ENCODE measurements around the gene MRPL2. TPM values are rescaled to one million over a fixed set of nuclear protein-coding genes. Genes with fewer than 3 reads are reported as not detected.
A peak's percentile ranks its signal among the peaks of the same experiment; 100 is the strongest.

The MRPL2 gene
- 10 to 100 TPM; 19.1 to 52.3 TPM for total RNA-seq

GRCh38 chr6:43059168-43060033 lies at the start of gene MRPL2, which contains the start of gene KLC4:
Gene MRPL2 (minus strand): TSS chr6:43059434. CDS start chr6:43059381, 53 bp downstream.
Gene KLC4 (plus strand): TSS chr6:43059631. CDS start chr6:43061336, 1,705 bp downstream.
- intact Hi-C loops (cut with DNase I) = loop anchor here (10.0 kb wide), 1 partner anchor 45 kb away; the partner anchor contains the start of genes KLHDC3 and MEA1
- peaks cover 0 to 6% of the 10 kb centered on the region in 2 donors for H3K36me3 ChIP-seq
- TF ChIP-seq, protein P1, sequence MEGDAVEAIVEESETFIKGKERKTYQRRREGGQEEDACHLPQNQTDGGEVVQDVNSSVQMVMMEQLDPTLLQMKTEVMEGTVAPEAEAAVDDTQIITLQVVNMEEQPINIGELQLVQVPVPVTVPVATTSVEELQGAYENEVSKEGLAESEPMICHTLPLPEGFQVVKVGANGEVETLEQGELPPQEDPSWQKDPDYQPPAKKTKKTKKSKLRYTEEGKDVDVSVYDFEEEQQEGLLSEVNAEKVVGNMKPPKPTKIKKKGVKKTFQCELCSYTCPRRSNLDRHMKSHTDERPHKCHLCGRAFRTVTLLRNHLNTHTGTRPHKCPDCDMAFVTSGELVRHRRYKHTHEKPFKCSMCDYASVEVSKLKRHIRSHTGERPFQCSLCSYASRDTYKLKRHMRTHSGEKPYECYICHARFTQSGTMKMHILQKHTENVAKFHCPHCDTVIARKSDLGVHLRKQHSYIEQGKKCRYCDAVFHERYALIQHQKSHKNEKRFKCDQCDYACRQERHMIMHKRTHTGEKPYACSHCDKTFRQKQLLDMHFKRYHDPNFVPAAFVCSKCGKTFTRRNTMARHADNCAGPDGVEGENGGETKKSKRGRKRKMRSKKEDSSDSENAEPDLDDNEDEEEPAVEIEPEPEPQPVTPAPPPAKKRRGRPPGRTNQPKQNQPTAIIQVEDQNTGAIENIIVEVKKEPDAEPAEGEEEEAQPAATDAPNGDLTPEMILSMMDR (IDR thresholded peaks at IDR 0.05) = peak in 1 of 4 experiments; percentile 28
- TF ChIP-seq POLR2A (IDR thresholded peaks at IDR 0.05) = peak; percentile 75
- TF ChIP-seq POLR2AphosphoS5 (IDR thresholded peaks at IDR 0.05) = peak; percentile 97

DNA sequence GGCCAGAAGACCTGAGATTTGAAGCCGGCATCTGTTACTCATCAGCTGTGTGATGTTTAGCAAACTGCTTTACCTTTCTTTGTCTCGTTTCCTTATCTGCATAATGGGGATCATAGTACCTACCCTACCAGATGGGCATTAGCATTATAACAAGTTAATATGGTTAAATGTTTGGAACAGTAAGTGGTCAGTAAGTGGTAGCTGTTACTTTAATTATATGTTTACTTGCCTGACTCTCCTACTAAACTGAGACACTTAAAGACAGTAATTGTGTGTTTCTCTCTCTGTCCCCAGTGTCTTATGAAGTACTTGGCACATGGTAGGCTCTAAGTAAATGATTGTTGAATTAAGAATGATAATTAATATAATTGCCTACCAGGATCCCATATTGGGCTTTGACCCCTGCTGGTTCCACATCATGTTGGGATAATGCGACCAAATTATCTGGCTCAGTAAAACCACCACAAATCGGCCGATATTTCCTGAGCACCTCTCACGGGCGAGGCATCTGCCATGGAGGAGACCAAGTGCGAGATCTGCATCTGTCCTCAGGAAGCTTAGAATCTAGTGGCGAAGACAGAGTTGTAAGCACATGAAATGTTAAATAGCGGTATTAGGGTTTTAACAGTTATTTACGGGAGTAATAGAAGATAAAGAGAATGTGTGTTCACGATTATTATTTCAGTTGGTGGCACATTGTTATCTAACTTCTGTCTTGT lies 48.3 kb upstream of the MRPL2 start:
- Histone ChIP-seq H3K27me3 (replicated peaks; ENCODE audit: insufficient read depth) (no peaks in the 10 kb centered on the region), H3K27ac (no peak overlapping the region), H3K36me3 (no peaks in the 10 kb centered on the region), H3K4me3 (no peak overlapping the region), H3K4me1 (replicated peaks) (no peaks in the 10 kb centered on the region), H3K9me3 (no peaks in the 10 kb centered on the region)
- TF ChIP-seq POLR2A (IDR thresholded peaks at IDR 0.05) (no peak), POLR2AphosphoS5 (IDR thresholded peaks at IDR 0.05) (no peak)
- TF ChIP-seq, protein P1 (IDR thresholded peaks at IDR 0.05) = no peak
- intact Hi-C loops (cut with DNase I) = no loop called here
- DNase-seq (ENCODE audit: low spot score) = no peak
- 96% methylated on average over 12 of the region's 12 CpGs for WGBS

More at GRCh38 chr6:43059168-43060033, at the start of gene MRPL2, which contains the start of gene KLC4:
- Histone ChIP-seq H3K4me3 (peak within 1 kb of the TSS; percentile 62 to 91), H3K9me3 (no peaks in the 10 kb centered on the region), H3K4me1 (replicated peaks) (peaks cover 16% of the 10 kb centered on the region), H3K27ac (peak within 1 kb of the TSS; percentile 92), H3K27me3 (replicated peaks; ENCODE audit: insufficient read depth) (no peaks in the 10 kb centered on the region)
- peak; percentile 99 for DNase-seq (ENCODE audit: low spot score)
- under 1% methylated on average over 64 of the region's 64 CpGs for WGBS

DNA sequence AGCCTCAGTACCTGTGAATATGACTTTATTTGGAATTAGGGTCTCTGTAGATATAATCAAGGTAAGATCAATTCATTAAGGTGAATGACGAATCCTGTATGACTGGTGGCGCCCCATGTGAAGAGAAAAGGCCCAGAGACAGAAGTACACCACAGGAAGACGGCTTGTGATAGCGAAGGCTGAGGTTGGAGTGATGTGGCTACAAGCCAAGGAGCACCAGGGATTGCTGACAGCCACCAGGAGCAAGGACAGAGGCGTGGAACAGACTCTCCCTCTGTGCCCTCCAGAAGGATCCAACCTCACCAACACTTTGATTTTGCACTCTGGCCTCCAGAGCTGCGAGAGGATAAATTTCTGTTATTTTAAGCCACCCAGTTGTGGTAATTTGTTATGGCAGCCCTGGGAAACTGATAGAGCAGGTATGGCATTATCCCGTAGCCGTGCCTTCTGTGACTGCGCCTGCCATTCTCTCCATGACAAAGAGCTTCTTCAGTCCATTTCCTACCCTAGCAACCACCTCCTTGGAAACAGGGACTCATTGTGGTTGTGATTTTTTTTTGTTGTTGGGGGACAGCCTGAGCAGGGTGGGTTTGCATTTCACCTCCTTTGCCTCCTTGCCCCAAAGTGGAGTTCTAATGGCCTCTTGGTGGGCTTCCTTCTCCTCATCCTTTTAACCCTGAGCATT lies 46.4 kb upstream of the MRPL2 start:
- no peaks in the 10 kb centered on the region for H3K27me3 ChIP-seq (replicated peaks; ENCODE audit: insufficient read depth)
- TF ChIP-seq POLR2A (IDR thresholded peaks at IDR 0.05) (no peak), POLR2AphosphoS5 (IDR thresholded peaks at IDR 0.05) (no peak)
- TF ChIP-seq, protein P1 (IDR thresholded peaks at IDR 0.05) = no peak

DNA sequence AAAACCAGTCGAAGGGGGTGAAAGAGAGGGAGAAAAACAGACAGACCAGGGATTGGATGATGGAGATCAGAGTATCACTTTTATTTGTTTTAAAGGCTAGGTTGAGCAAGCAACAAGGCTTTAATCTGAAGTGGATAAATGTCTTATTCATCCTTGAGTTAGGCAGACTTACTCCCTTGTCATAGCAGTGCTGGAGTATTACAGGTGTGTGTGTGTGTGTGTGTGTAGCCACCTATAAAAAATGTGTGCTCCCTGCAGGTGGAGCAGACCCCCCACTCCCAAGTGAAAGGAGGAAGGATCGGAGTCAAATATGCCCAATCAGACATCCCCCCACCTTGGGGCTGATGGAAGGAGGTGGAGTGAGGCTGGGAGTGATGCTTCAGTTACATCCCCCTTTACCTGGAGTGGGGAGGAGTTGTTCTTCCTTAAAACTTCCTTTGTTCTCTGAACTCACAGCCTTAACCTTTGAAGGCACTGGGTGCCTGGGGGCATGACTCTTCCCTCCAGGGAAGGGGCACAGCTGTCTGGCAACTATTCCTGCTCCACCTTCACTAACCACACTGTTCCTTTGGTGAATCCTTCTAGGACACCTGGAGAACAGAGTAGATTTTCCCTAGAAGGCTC lies 44.1 kb upstream of the MRPL2 start:
- Histone ChIP-seq H3K9me3 (no peaks in the 10 kb centered on the region), H3K36me3 (no peaks in the 10 kb centered on the region), H3K27me3 (replicated peaks; ENCODE audit: insufficient read depth) (no peaks in the 10 kb centered on the region), H3K4me1 (replicated peaks) (no peaks in the 10 kb centered on the region), H3K4me3 (no peak overlapping the region), H3K27ac (no peak overlapping the region)
- DNase-seq (ENCODE audit: low spot score) = no peak
- WGBS = 44% methylated on average over 2 of the region's 2 CpGs
- no peak for TF ChIP-seq POLR2A (IDR thresholded peaks at IDR 0.05)
- intact Hi-C loops (cut with DNase I) = no loop called here

More for the DNA sequence above, 46.4 kb upstream of the MRPL2 start:
- H3K4me3 ChIP-seq = no peak overlapping the region
- 89% methylated on average over 9 of the region's 9 CpGs for WGBS
- no peaks in the 10 kb centered on the region for H3K9me3 ChIP-seq
- intact Hi-C loops (cut with DNase I) = no loop called here
- H3K27ac ChIP-seq = no peak overlapping the region
- no peaks in the 10 kb centered on the region for H3K36me3 ChIP-seq
- H3K4me1 ChIP-seq (replicated peaks) = no peaks in the 10 kb centered on the region
- DNase-seq (ENCODE audit: low spot score) = no peak

Measured in prostate gland (tissue), 2 donors.